ENCODE data around the gene FAHD1. TPM values are rescaled to one million over a fixed set of nuclear protein-coding genes. Genes with fewer than 3 reads are reported as not detected.

Gene FAHD1
- total and polyA plus RNA-seq, 7 donors, result 27.7 to 137 (median 35.0) TPM

GRCh38 chr16:1791943-1792812 is 34.8 kb upstream of the FAHD1 start:
- Histone ChIP-seq H3K9me3 (no peaks in the 10 kb centered on the region), H3K27ac (no peak overlapping the region), H3K27me3 (no peaks in the 10 kb centered on the region), H3K4me3 (no peak overlapping the region), H3K36me3 (peaks cover 0 to 43% (median 22%) of the 10 kb centered on the region in 4 donors), H3K4me1 (no peaks in the 10 kb centered on the region)
- TF ChIP-seq CTCF (IDR thresholded peaks at IDR 0.05) (no peak), POLR2AphosphoS5 (IDR thresholded peaks at IDR 0.05) (no peak), EP300 (IDR thresholded peaks at IDR 0.05) (no peak), POLR2A (IDR thresholded peaks at IDR 0.05) (no peak)
- peak; percentile 61 for DNase-seq
- intact Hi-C loops (cut with DNase I), result no loop called here
- WGBS, 2 donors, result 84 to 88% methylated on average over 59 of the region's 59 CpGs

- H3K4me3 ChIP-seq, result no peak overlapping the region
- H3K27ac ChIP-seq, result no peak overlapping the region
- WGBS, 2 donors, result 78 to 88% methylated on average over 33 of the region's 33 CpGs
- no peak for DNase-seq
- H3K36me3 ChIP-seq, result peaks cover 0 to 34% (median 15%) of the 10 kb centered on the region in 4 donors
- H3K4me1 ChIP-seq, result no peaks in the 10 kb centered on the region
- H3K9me3 ChIP-seq, result no peaks in the 10 kb centered on the region
- TF ChIP-seq EP300 (IDR thresholded peaks at IDR 0.05), result no peak
- TF ChIP-seq POLR2A (IDR thresholded peaks at IDR 0.05), result no peak
- intact Hi-C loops (cut with DNase I), result no loop called here
- H3K27me3 ChIP-seq, result no peaks in the 10 kb centered on the region
These were observed 34.0 kb upstream of the FAHD1 start for GRCh38 chr16:1792836-1793577.

GRCh38 chr16:1793578-1794220 is 33.3 kb upstream of the FAHD1 start, which contains the start of gene IGFALS:
Gene IGFALS, minus strand, starts transcription at chr16:1793705. Its CDS starts 53 bp downstream, at chr16:1793652.
- 20 to 64% methylated on average over 28 of the region's 28 CpGs for WGBS, 2 donors
- DNase-seq, result no peak

GRCh38 chr16:1794221-1794871 is 32.7 kb upstream of the FAHD1 start:
- intact Hi-C loops (cut with DNase I), result no loop called here
- no peak overlapping the region for H3K4me3 ChIP-seq
- no peaks in the 10 kb centered on the region for H3K9me3 ChIP-seq
- DNase-seq, result peak; percentile 62
- H3K4me1 ChIP-seq, result no peaks in the 10 kb centered on the region
- H3K36me3 ChIP-seq, result peaks cover 0 to 21% (median 4%) of the 10 kb centered on the region in 4 donors
- H3K27me3 ChIP-seq, result no peaks in the 10 kb centered on the region
- H3K27ac ChIP-seq, result no peak overlapping the region
- TF ChIP-seq EP300 (IDR thresholded peaks at IDR 0.05), result no peak
- no peak for TF ChIP-seq POLR2AphosphoS5 (IDR thresholded peaks at IDR 0.05)
- TF ChIP-seq POLR2A (IDR thresholded peaks at IDR 0.05), result no peak
- no peak for TF ChIP-seq CTCF (IDR thresholded peaks at IDR 0.05)
- 31 to 63% methylated on average over 18 of the region's 18 CpGs for WGBS, 2 donors

More at GRCh38 chr16:1793578-1794220, 33.3 kb upstream of the FAHD1 start, which contains the start of gene IGFALS:
- H3K4me1 ChIP-seq, result no peaks in the 10 kb centered on the region
- TF ChIP-seq EP300 (IDR thresholded peaks at IDR 0.05) (no peak), CTCF (IDR thresholded peaks at IDR 0.05) (no peak), POLR2A (IDR thresholded peaks at IDR 0.05) (no peak), POLR2AphosphoS5 (IDR thresholded peaks at IDR 0.05) (no peak)
- H3K27ac ChIP-seq, result no peak within 1 kb of the TSS
- H3K9me3 ChIP-seq, result no peaks in the 10 kb centered on the region
- intact Hi-C loops (cut with DNase I), result no loop called here
- peaks cover 0 to 28% (median 9%) of the 10 kb centered on the region in 4 donors for H3K36me3 ChIP-seq
- H3K27me3 ChIP-seq, result no peaks in the 10 kb centered on the region
- no peak within 1 kb of the TSS for H3K4me3 ChIP-seq
